ENCODE measurements around the gene ATE1.

ATE1 gene

DNA sequence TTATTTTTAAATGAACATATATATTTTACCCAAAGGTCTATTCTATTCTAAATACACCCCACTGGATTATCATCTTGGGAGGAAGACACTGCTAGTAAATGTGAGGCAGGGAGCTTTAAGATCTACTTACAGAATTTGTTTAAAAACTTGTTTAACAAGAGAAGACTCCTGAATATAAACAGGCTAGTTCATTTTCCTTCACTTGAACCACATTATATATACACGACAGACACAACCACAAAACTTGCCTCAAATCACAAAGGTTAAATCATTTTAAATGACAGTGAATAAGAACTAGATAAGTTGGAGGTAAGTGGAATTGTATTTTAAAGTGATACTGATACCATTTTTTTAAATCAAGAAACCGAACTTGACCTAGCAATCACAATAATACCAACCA, 109.2 kb downstream of the ATE1 start:
- no peak for DNase-seq (ENCODE audit: low spot score)
- in situ Hi-C loops (cut with MboI; ENCODE audit: low sequenced_read_pairs, unreplicated experiment) = no loop called here
- TF ChIP-seq, protein P1, sequence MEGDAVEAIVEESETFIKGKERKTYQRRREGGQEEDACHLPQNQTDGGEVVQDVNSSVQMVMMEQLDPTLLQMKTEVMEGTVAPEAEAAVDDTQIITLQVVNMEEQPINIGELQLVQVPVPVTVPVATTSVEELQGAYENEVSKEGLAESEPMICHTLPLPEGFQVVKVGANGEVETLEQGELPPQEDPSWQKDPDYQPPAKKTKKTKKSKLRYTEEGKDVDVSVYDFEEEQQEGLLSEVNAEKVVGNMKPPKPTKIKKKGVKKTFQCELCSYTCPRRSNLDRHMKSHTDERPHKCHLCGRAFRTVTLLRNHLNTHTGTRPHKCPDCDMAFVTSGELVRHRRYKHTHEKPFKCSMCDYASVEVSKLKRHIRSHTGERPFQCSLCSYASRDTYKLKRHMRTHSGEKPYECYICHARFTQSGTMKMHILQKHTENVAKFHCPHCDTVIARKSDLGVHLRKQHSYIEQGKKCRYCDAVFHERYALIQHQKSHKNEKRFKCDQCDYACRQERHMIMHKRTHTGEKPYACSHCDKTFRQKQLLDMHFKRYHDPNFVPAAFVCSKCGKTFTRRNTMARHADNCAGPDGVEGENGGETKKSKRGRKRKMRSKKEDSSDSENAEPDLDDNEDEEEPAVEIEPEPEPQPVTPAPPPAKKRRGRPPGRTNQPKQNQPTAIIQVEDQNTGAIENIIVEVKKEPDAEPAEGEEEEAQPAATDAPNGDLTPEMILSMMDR (IDR thresholded peaks at IDR 0.05; ENCODE audit: borderline replicate concordance, control extremely low read depth, extremely low read depth, insufficient read depth, missing control alignments) = no peak

DNA sequence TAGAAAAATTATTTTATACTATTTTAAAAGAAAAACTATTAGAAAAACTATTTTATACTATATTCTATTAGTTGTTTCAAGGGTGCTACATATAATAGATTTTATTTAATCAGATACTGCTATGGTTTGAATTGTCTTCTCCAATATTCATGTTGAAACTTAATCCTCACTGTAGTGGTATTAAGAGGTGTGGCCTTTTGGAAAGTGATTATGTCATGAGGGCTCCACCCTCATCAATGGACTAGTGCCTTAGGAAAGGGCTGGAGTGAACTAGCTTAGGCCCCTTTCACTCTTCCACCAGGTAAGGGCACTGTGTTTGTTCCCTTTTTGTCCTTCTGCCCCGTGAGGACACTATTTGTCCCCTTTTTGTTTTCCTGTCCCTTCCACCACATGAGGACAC, 111.6 kb downstream of the ATE1 start:
- in situ Hi-C loops (cut with MboI; ENCODE audit: low sequenced_read_pairs, unreplicated experiment) = no loop called here
- DNase-seq (ENCODE audit: low spot score) = no peak
- TF ChIP-seq, protein P1 (IDR thresholded peaks at IDR 0.05; ENCODE audit: borderline replicate concordance, control extremely low read depth, extremely low read depth, insufficient read depth, missing control alignments) = no peak

DNA sequence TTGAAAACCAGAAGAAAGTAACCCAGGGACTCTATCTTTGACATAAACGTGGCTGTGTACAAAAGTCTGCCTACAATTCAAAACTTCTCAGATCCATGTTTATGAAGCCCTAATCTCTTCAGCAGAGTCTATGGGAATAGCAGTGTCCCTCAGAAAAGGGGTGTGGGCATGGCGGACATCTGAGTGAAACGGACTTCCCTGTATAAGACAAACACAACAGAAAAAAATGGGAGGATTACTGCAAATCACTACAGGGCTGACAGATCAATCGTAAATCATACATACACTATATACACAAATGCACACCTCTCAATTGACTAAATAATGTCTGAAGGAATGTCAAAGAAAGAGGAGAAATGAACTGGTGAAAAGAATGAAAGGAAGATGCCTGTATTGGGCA, 114.0 kb downstream of the ATE1 start:
- in situ Hi-C loops (cut with MboI; ENCODE audit: low sequenced_read_pairs, unreplicated experiment) = no loop called here
- no peak for DNase-seq (ENCODE audit: low spot score)
- TF ChIP-seq, protein P1 (IDR thresholded peaks at IDR 0.05; ENCODE audit: borderline replicate concordance, control extremely low read depth, extremely low read depth, insufficient read depth, missing control alignments) = no peak

DNA sequence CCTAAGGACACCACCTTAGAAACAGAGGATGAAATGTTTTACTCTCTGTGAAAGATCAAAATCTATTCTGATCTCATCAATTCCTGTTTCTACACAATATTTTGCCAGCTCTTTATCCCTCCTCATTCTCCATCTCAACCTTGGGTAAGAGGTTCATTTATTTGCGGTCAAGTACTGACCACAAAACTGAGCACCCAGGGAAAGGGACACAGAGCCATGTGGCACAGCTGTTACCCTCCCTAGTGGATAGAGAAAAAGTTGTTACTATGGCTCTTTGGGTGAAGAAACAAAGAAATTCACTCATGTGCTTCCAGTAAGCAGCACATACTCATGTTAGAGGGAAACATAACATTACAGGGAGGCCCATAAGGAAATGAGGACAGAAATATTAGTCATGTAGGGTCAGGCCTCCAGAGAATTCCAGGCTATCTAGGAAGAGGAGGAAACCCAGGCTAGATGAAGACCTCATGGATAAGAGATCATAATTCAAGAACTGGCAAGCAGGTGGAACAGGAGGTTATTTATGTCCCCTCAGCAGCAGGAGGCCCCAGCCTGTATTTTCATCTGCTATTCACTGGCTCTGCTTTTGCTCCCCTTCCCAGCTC, 114.5 kb downstream of the ATE1 start:
- TF ChIP-seq, protein P1 (IDR thresholded peaks at IDR 0.05; ENCODE audit: borderline replicate concordance, control extremely low read depth, extremely low read depth, insufficient read depth, missing control alignments) = no peak
- in situ Hi-C loops (cut with MboI; ENCODE audit: low sequenced_read_pairs, unreplicated experiment) = no loop called here
- DNase-seq (ENCODE audit: low spot score) = no peak

DNA sequence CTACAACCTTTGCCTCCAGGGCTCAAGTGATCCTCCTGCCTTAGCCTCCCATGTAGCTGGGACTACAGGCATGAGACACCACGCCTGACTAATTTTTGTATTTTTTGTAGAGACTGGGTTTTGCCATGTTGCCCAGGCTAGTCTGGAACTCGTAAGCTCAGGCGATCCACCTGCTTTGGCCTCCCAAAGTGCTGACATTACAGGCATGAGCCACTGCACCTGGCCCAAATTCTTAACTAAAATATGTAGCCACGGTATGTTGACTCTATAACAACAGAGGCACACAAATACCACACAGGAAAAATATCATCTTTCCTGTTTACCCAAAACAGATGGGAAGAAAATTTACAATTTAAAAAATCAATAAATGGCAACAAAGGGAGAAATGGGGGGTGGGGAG, 115.8 kb downstream of the ATE1 start:
- TF ChIP-seq, protein P1 (IDR thresholded peaks at IDR 0.05; ENCODE audit: borderline replicate concordance, control extremely low read depth, extremely low read depth, insufficient read depth, missing control alignments) = no peak
- in situ Hi-C loops (cut with MboI; ENCODE audit: low sequenced_read_pairs, unreplicated experiment) = no loop called here
- DNase-seq (ENCODE audit: low spot score) = no peak

DNA sequence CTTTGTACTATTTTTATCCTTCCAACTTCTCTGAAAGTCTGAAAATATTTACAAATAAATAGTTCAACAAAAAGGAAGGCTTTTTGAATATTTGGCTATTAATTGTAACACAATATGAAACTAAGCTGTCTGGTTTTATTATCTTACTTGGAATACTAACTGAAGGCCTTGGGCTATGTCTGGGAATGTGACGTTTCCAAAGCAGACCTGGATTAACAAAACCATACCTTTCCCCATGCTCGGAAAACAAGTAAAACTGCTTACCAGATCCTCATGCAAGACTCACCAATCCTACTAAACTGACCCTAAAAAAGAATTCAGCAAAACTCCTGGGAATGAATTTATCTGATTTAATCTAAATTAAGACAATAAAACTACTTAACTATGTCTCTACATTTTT, 116.4 kb downstream of the ATE1 start:
- TF ChIP-seq, protein P1 (IDR thresholded peaks at IDR 0.05; ENCODE audit: borderline replicate concordance, control extremely low read depth, extremely low read depth, insufficient read depth, missing control alignments) = no peak
- no peak for DNase-seq (ENCODE audit: low spot score)
- in situ Hi-C loops (cut with MboI; ENCODE audit: low sequenced_read_pairs, unreplicated experiment) = no loop called here

Data from GM13976 (cell line).